NCI-H748 (cell line): ENCODE data around the gene BANP.
"Not testable (repeated sequence)": the region's sequence is repeated elsewhere in the genome, so short reads cannot be mapped to it uniquely, and the experiment has no call there.

ENCODE experiments used
- DNase-seq: peaks from one replicate; lab custom pipeline; 2025; ENCODE audit not compliant: unreplicated experiment; lab: John Stamatoyannopoulos, UW

Gene BANP

GRCh38 chr16:87965417-87965816 is 14.2 kb downstream of the BANP start:
- no peak for DNase-seq

DNA sequence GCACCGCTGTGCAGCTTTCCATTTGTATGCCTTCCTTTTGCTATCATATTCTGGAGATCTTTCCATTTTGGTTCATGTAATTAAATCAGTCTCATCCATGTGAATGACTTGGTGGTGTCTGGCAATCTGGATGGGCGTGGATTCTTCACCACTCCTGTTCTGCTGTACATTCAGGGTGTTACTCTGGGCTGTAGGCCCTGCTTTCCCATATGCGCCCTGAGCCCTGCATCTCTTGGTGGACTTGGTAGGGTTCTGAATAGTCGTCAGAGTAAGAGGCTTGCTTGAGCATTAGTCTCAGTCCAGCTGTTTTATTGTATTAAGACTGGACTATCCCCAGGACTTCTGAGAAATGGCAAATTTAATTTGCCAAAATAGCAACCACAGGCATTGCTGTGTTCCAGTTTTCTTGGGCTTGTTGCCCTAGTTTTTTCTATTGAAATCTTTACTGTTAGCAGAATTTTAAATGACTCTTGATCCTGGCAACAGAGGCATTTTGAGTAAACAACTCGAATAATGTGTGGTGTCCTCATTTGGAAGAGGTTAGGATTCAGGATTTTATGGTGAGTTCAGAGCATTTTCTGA is 14.9 kb downstream of the BANP start:
- DNase-seq, result no peak

GRCh38 chr16:87966685-87967185 is 15.5 kb downstream of the BANP start:
- DNase-seq, result no peak

GRCh38 chr16:87968541-87968940 is 17.3 kb downstream of the BANP start:
- DNase-seq, result no peak

GRCh38 chr16:87970186-87970585 is 19.0 kb downstream of the BANP start:
- no peak for DNase-seq

DNA sequence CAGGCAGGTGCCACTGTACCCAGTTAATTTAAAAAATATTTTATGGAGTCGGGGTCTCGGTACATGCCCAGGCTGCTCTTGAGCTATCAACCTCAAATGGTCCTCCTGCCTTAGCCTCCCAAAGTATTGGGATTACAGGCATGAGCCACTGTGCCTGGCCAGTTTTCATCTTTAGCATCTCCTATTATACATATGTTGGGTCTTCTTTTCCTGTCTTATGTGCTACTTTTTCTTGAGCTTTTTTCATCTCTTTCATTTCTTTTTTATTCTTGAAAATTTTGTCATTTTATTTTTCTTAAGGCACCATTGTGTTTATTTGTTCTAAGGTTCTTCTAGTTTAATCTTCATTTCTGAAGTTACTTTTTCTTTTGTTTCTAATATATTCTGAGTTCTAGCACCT is 20.7 kb downstream of the BANP start:
- no peak for DNase-seq

DNA sequence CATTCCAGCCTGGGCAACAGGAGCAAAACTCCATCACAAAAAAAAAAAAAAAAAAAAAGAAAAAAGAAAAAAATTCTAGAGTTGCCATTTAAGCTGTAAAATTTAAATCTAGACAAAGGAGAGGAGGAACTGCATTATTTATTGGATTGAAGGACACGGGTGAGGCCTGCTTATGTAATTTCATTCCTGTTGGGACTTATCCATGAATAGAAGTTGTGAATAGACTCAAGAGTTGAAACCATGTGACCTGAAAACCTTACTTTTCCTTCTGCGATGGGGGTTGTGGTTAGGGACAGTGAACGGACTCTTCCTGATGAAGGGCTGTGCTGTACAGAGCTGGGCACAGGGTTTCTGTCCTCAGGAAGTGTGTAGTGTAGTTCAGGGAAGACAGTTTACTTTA is 22.5 kb downstream of the BANP start:
- no peak for DNase-seq

DNA sequence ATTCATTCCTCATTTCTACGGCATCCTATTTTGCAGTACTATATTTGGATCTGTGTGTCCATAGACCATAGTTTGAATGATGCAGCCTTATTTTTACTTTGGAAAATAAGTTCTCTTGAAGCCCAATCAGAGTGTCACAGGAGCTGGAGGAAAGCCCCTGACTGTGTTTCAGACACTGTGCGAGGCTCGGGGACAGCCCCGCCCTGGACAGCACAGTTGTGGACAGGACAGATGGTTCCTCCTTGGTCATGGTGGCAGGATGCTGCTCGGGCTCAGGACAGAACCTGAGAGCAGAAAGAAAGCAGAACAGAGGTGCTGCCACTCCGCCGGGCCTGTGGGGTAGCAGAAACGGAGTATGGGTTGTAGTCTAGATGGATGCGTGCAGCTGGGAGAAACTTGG is 22.9 kb downstream of the BANP start:
- no peak for DNase-seq

DNA sequence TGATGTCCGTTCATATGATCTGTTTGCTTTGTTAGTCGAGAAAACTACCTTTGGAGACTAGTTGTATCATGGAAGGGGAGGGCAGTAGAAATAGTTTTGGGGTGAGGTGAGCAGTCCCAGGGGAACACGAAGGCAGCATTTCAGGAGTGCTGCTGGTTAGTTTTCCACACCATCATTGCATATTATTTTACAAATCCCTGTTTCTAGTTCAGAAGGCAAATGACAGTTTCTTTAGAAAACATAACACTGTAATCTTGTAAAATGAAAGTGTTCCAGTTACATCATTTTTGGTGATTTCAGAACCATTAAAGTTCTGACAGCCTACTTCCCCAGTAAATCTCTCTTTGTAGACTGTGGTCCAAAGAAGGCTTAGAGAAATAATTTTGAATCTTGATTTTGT is 25.4 kb downstream of the BANP start:
- no peak for DNase-seq

DNA sequence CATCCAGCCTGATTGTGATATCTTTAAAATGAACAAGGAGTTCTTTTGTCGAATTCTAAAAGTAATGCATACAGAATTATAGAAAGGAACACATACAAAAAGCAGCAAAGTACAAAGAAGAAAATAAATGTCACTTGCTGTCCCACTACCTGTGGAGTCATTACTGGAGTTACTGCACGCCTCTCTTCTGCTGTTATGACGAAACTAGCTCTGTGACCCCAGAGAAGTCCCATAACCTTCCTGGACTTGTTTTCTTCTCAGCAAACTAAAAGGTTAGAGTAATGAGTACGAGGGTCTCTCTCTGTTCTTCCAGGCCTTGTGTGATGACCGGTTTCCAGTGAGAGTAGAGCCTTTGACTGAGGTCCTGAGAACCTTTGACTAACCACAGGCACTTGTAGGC is 26.9 kb downstream of the BANP start:
- no peak for DNase-seq

DNA sequence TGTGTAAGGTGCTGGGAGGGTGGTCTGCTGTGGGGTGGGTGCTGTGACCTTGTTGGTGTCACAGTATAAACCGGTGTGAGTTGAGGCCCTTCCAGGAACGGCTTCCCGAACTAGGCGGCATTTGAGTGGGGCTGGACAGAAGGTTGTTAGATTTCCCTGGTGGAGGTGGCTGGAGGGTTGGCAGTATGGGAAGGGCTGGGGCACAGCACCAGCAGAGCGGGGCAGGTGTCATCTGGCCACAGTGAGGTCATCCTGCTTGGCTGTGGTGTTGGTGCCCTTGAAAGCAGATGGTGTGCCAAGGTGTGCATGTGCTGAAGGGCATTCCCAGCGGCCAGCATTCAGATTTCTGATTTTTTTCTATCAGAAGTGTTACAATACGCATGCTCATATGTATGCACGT is 28.1 kb downstream of the BANP start:
- DNase-seq, result no peak

GRCh38 chr16:87979911-87980630 is 28.8 kb downstream of the BANP start:
- not testable (repeated sequence) for DNase-seq

- not testable (repeated sequence) for DNase-seq
These were observed 30.1 kb downstream of the BANP start for GRCh38 chr16:87981376-87981775.

GRCh38 chr16:87982581-87983041 is 31.4 kb downstream of the BANP start:
- no peak for DNase-seq

DNA sequence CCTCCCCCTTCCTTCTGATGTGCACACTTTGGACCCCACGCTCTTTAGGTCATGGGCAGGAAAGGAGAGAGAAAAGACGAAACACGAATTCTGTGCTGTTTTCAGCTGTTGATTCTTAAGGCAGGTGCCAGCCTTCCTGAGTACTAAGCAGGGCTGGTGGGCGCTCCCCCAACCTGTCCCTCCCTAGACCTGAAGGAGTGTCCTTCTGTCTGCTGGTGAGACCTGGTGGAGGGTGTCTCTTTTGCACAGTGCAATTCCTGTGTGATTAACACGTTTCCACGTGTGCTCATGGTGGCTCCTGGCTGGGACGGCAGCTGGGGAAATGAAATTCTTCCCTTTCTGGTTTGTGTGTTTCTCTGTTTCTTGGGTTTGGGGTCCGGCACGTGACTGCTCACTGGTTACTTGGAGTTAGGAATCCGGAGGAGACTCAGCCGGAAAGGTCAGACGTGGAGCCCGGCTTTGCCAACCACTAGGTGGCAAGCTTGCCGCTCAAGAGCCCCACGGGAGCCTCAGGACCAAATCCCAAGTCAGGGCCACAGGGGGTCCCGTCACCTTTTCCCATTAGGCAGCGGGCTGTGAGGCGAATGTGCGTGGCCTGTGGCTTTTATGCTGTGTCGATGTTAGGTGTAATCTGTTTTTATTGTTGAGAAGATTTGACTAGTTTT is 32.0 kb downstream of the BANP start:
- not testable (repeated sequence) for DNase-seq

DNA sequence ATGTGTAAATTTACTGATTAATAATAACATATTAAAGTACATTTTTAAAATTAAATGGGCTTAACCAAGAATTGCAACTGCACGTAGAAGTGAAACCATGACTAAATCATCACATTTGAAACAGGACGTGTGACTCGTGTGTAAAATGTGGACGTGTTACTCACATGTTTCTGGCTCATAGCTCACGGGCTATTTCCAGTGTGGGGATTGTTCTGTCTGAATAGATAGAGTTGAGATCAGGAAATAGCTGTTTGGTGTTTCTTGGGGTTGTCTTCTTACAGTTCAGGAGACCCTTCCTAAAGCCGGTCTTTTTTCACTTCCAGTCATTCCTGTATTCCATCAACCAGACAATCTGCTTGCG is 32.5 kb downstream of the BANP start:
- DNase-seq, result not testable (repeated sequence)

DNA sequence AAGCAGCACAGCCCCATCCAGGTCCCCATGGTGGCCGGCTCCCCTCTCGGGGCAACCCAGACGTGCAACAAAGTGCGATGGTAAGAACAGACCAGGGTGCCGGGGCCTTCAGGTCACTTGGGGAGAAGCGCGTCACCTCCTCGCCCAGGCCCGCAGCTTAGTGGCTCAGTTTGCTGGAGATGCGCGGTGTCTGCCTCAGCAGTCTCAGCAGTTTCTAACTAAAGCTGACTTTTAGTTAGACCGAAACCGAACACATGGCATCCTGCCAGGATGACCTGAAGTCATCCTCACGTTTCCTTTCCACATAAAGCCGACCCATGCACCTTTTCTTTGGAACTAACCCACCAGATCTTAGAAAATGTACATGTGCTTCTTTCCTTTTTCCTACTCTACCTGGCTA is 32.9 kb downstream of the BANP start:
- DNase-seq, result not testable (repeated sequence)

DNA sequence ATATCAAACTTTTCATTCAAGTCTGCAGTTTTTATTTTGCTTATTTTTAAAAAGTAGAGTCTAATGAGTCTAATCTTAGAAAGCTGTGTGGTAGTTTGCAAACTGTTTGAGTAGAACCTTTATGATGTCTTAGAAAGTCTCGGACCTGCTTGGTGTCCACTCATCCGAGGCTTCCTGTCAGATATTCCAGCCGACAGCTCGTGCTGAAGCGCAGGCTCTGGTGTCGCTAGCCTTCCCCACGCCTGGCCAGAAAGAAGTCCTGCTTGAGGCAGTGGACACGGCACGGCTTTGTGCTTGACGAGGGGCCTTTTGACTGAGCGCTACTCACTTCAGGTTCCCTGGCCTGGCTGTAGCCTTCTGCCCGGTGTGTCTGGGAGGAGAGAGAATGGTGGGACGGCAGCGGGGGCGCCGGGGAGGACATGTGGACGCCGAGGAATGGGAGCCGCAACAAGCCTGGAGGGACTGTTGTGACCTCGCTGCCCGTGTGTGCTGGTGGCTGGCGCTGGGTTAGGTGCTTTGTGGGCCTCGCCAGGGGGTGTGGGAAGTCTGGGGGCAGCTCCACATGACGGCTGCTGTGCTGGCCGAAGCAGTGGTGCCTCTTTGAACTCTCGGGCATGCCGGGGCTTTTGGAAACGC is 33.5 kb downstream of the BANP start:
- DNase-seq, result no peak

GRCh38 chr16:87985493-87985892 is 34.3 kb downstream of the BANP start:
- not testable (repeated sequence) for DNase-seq

DNA sequence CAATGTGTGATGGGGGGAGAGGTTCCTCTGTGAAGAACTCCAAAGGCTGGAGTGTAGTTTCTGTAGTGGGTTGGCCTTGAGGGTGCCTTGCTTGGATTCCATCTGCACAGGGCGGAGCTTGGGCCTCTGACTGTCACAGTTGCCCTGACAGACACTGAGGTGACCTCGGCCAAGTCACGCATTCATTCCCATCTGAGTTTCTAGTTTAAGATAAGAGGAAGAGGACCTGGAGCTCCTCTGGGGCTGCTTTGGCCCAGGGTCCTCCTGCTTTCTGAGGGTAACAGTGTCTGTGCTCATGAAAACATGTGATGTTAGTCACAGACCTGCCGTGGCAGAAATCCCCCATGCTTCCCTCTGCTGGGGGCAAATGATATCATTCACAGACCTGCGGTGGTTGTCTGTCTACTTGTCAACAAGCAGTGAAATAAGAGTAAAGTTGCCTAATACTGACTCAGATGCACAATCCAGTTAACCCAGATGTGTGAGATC is 35.2 kb downstream of the BANP start:
- not testable (repeated sequence) for DNase-seq

DNA sequence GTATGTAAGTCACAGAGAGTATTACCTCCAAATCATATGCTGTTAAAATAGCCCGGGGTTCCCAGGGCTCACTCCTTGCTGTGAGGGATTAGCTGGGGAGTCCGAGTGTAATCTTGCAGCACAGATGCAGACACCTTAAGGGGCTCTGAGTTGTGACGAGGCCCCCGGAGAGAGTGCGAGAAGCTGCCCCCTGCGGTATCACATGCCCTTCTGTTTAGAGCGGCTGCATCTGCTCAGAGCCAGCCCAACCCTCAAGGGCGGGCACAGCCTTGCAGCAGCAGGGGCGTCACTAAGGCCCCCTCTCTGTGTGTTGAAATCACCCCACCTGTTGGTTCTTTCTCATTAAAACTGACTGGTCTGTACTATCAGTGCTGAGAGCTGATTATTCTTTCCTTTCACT is 37.4 kb downstream of the BANP start:
- not testable (repeated sequence) for DNase-seq
